Brain microvascular endothelial cell (primary cell): ENCODE data around the gene ANGEL1.

Experiments
- DNase-seq: peaks from one replicate; pipeline ENCODE4 v3.0.0-alpha.2; 2020
- H3K27ac ChIP-seq: fragments of 250-450 bp; sonication (Bioruptor Pico); 2 replicates; pipeline ENCODE4 v1.5.1; 2020; ENCODE audit warnings: mild to moderate bottlenecking, moderate library complexity
- H3K27me3 ChIP-seq: fragments of 250-450 bp; sonication (Bioruptor Pico); replicated peaks from 2 replicates; pipeline ENCODE4 v1.5.1; 2020; ENCODE audit warnings: mild to moderate bottlenecking
- H3K36me3 ChIP-seq: fragments of 250-450 bp; sonication (Bioruptor Pico); replicated peaks from 2 replicates; pipeline ENCODE4 v1.5.1; 2020; ENCODE audit warnings: mild to moderate bottlenecking
- H3K4me3 ChIP-seq: 2 replicates; pipeline ENCODE4 v1.5.1; 2011; ENCODE audit warnings: low read depth, mild to moderate bottlenecking, control low read depth, low read length, moderate library complexity
- CTCF ChIP-seq: IDR thresholded peaks from 2 replicates; pipeline ENCODE4 v1.5.1; 2011; ENCODE audit warnings: low read depth, mild to moderate bottlenecking, moderate library complexity, low read length, control low read depth, inconsistent platforms; ENCODE audit errors: missing control alignments
- in situ Hi-C: cut with HindIII; loops from 2 replicates; pipeline ENCODE4 v1.10.0; 2017; ENCODE audit warnings: low sequenced_read_pairs, low pct_ligation_motif_present

The ANGEL1 gene

GRCh38 chr14:76780360-76780759 lies 32.3 kb downstream of the ANGEL1 start:
- no peaks in the 10 kb centered on the region for H3K36me3 ChIP-seq
- no peak for TF ChIP-seq CTCF
- in situ Hi-C loops: no loop called here
- no peak overlapping the region for H3K27ac ChIP-seq
- no peaks in the 10 kb centered on the region for H3K27me3 ChIP-seq
- no peak overlapping the region for H3K4me3 ChIP-seq
- no peak for DNase-seq

- TF ChIP-seq CTCF: no peak
- Histone ChIP-seq H3K27me3 (no peaks in the 10 kb centered on the region), H3K4me3 (no peak overlapping the region), H3K27ac (no peak overlapping the region), H3K36me3 (no peaks in the 10 kb centered on the region)
- DNase-seq: no peak
- in situ Hi-C loops: no loop called here
These were observed 32.7 kb downstream of the ANGEL1 start for GRCh38 chr14:76780058-76780345.

- DNase-seq: no peak
- Histone ChIP-seq H3K27ac (no peak overlapping the region), H3K36me3 (no peaks in the 10 kb centered on the region), H3K27me3 (no peaks in the 10 kb centered on the region), H3K4me3 (no peak overlapping the region)
- TF ChIP-seq CTCF: no peak
- in situ Hi-C loops: no loop called here
These were observed 33.2 kb downstream of the ANGEL1 start for GRCh38 chr14:76779221-76780057.

GRCh38 chr14:76778546-76779215 lies 34.0 kb downstream of the ANGEL1 start:
- DNase-seq: no peak
- no peak for TF ChIP-seq CTCF
- in situ Hi-C loops: no loop called here
- Histone ChIP-seq H3K36me3 (no peaks in the 10 kb centered on the region), H3K27me3 (no peaks in the 10 kb centered on the region), H3K4me3 (no peak overlapping the region), H3K27ac (no peak overlapping the region)

GRCh38 chr14:76777721-76778120 lies 35.0 kb downstream of the ANGEL1 start:
- no peak for TF ChIP-seq CTCF
- Histone ChIP-seq H3K27me3 (no peaks in the 10 kb centered on the region), H3K27ac (no peak overlapping the region), H3K4me3 (no peak overlapping the region), H3K36me3 (no peaks in the 10 kb centered on the region)
- DNase-seq: no peak
- in situ Hi-C loops: no loop called here
